HEK293 (cell line): ENCODE measurements around the gene APH1A.
A peak's percentile ranks its signal among the peaks of the same experiment; 100 is the strongest.

ENCODE experiments used
- BCL11B ChIP-seq: fragments of 450-650 bp; formaldehyde crosslinking; IDR thresholded peaks from 2 replicates; pipeline ENCODE4 v1.5.1; 2016; ENCODE audit warnings: low read depth, missing biosample characterization, missing genetic modification characterization
- FEZF1 ChIP-seq: fragments of 450-650 bp; formaldehyde crosslinking; IDR thresholded peaks from 2 replicates; pipeline ENCODE4 v1.5.1; 2016; ENCODE audit warnings: missing biosample characterization, missing genetic modification characterization
- SALL2 ChIP-seq: fragments of 450-650 bp; formaldehyde crosslinking; IDR thresholded peaks from 2 replicates; pipeline ENCODE4 v1.5.0; 2017; ENCODE audit warnings: missing biosample characterization, mild to moderate bottlenecking, missing genetic modification characterization, borderline replicate concordance
- SCRT1 ChIP-seq: fragments of 450-650 bp; formaldehyde crosslinking; IDR thresholded peaks from 2 replicates; pipeline ENCODE4 v1.5.1; 2016; ENCODE audit warnings: missing biosample characterization, missing genetic modification characterization, borderline replicate concordance
- SETDB1 ChIP-seq: IDR thresholded peaks from one replicate; pipeline ENCODE4 v1.6.1; 2017; ENCODE audit warnings: mild to moderate bottlenecking, low read length, moderate library complexity, mixed read lengths; ENCODE audit not compliant: insufficient read length
- SP7 ChIP-seq: fragments of 450-650 bp; formaldehyde crosslinking; IDR thresholded peaks from 2 replicates; pipeline ENCODE4 v1.5.1; 2016; ENCODE audit warnings: missing biosample characterization, missing genetic modification characterization
- TCF7L2 ChIP-seq: IDR thresholded peaks from 2 replicates; pipeline ENCODE4 v1.6.1; 2011; ENCODE audit warnings: low read depth, mild to moderate bottlenecking, inconsistent platforms, low read length, moderate library complexity, borderline replicate concordance
- ZBTB7A ChIP-seq: fragments of 450-650 bp; formaldehyde crosslinking; IDR thresholded peaks from 2 replicates; pipeline ENCODE4 v1.5.1; 2016; ENCODE audit warnings: low read depth, missing biosample characterization, missing genetic modification characterization
- ZFP37 ChIP-seq: fragments of 450-650 bp; formaldehyde crosslinking; IDR thresholded peaks from 2 replicates; pipeline ENCODE4 v1.5.1; 2016; ENCODE audit warnings: missing biosample characterization, missing genetic modification characterization
- ZIC2 ChIP-seq: fragments of 450-650 bp; formaldehyde crosslinking; IDR thresholded peaks from 2 replicates; pipeline ENCODE4 v1.5.1; 2016; ENCODE audit warnings: missing biosample characterization, missing genetic modification characterization
- ZNF112 ChIP-seq: fragments of 450-650 bp; formaldehyde crosslinking; IDR thresholded peaks from 2 replicates; pipeline ENCODE4 v1.5.0; 2017; ENCODE audit warnings: missing biosample characterization, missing genetic modification characterization
- ZNF133 ChIP-seq: fragments of 450-650 bp; formaldehyde crosslinking; IDR thresholded peaks from 2 replicates; pipeline ENCODE4 v1.5.1; 2016; ENCODE audit warnings: missing biosample characterization, missing genetic modification characterization
- ZNF146 ChIP-seq: fragments of 450-650 bp; formaldehyde crosslinking; IDR thresholded peaks from 2 replicates; pipeline ENCODE4 v1.5.1; 2016; ENCODE audit warnings: missing biosample characterization, missing genetic modification characterization
- ZNF174 ChIP-seq: fragments of 450-650 bp; formaldehyde crosslinking; IDR thresholded peaks from 2 replicates; pipeline ENCODE4 v1.5.0; 2017; ENCODE audit warnings: missing biosample characterization, mild to moderate bottlenecking, missing genetic modification characterization
- ZNF19 ChIP-seq: fragments of 450-650 bp; formaldehyde crosslinking; IDR thresholded peaks from 2 replicates; pipeline ENCODE4; 2016; ENCODE audit warnings: missing biosample characterization, missing genetic modification characterization, low read depth
- ZNF202 ChIP-seq: fragments of 450-650 bp; formaldehyde crosslinking; IDR thresholded peaks from 2 replicates; pipeline ENCODE4 v1.5.1; 2016; ENCODE audit warnings: missing biosample characterization, missing genetic modification characterization, borderline replicate concordance
- ZNF211 ChIP-seq: fragments of 450-650 bp; formaldehyde crosslinking; IDR thresholded peaks from 2 replicates; pipeline ENCODE4 v1.5.1; 2016; ENCODE audit warnings: low read depth, missing biosample characterization, missing genetic modification characterization
- ZNF23 ChIP-seq: fragments of 450-650 bp; formaldehyde crosslinking; IDR thresholded peaks from 2 replicates; pipeline ENCODE4 v1.5.1; 2016; ENCODE audit warnings: missing biosample characterization, missing genetic modification characterization, borderline replicate concordance
- ZNF26 ChIP-seq: fragments of 450-650 bp; formaldehyde crosslinking; IDR thresholded peaks from 2 replicates; pipeline ENCODE4 v1.5.1; 2016; ENCODE audit warnings: missing biosample characterization, missing genetic modification characterization
- ZNF394 ChIP-seq: fragments of 450-650 bp; formaldehyde crosslinking; IDR thresholded peaks from 2 replicates; pipeline ENCODE4 v1.5.1; 2016; ENCODE audit warnings: missing biosample characterization, missing genetic modification characterization, mild to moderate bottlenecking, moderate library complexity, borderline replicate concordance
- ZNF416 ChIP-seq: fragments of 450-650 bp; formaldehyde crosslinking; IDR thresholded peaks from 2 replicates; pipeline ENCODE4 v1.5.1; 2016; ENCODE audit warnings: missing biosample characterization, missing genetic modification characterization
- ZNF426 ChIP-seq: fragments of 450-650 bp; formaldehyde crosslinking; IDR thresholded peaks from 2 replicates; pipeline ENCODE4 v1.5.1; 2017; ENCODE audit warnings: missing biosample characterization, missing genetic modification characterization, mild to moderate bottlenecking, inconsistent platforms, moderate library complexity
- ZNF433 ChIP-seq: fragments of 450-650 bp; formaldehyde crosslinking; IDR thresholded peaks from 2 replicates; pipeline ENCODE4 v1.5.1; 2016; ENCODE audit warnings: missing biosample characterization, missing genetic modification characterization, low read depth
- ZNF48 ChIP-seq: fragments of 450-650 bp; formaldehyde crosslinking; IDR thresholded peaks from 2 replicates; pipeline ENCODE4 v1.5.1; 2016; ENCODE audit warnings: missing biosample characterization, missing genetic modification characterization
- ZNF501 ChIP-seq: fragments of 450-650 bp; formaldehyde crosslinking; IDR thresholded peaks from 2 replicates; pipeline ENCODE4 v1.5.1; 2016; ENCODE audit warnings: missing biosample characterization, missing genetic modification characterization
- ZNF571 ChIP-seq: fragments of 450-650 bp; formaldehyde crosslinking; IDR thresholded peaks from 2 replicates; pipeline ENCODE4 v1.5.0; 2017; ENCODE audit warnings: missing biosample characterization, missing genetic modification characterization
- ZNF580 ChIP-seq: fragments of 450-650 bp; formaldehyde crosslinking; IDR thresholded peaks from 2 replicates; pipeline ENCODE4 v1.5.1; 2016; ENCODE audit warnings: missing biosample characterization, missing genetic modification characterization
- ZNF596 ChIP-seq: fragments of 450-650 bp; IDR thresholded peaks from 2 replicates; pipeline ENCODE4 v1.5.0; 2018; ENCODE audit warnings: missing biosample characterization, mild to moderate bottlenecking, missing genetic modification characterization, moderate library complexity
- ZNF747 ChIP-seq: fragments of 450-650 bp; formaldehyde crosslinking; IDR thresholded peaks from 2 replicates; pipeline ENCODE4 v1.5.1; 2016; ENCODE audit warnings: missing biosample characterization, missing genetic modification characterization
- ZNF791 ChIP-seq: fragments of 450-650 bp; formaldehyde crosslinking; IDR thresholded peaks from 2 replicates; pipeline ENCODE4 v1.5.1; 2016; ENCODE audit warnings: missing biosample characterization, missing genetic modification characterization
- ZNF792 ChIP-seq: fragments of 450-650 bp; formaldehyde crosslinking; IDR thresholded peaks from 2 replicates; pipeline ENCODE4 v1.5.1; 2016; ENCODE audit warnings: missing biosample characterization, missing genetic modification characterization
- ZSCAN16 ChIP-seq: fragments of 450-650 bp; formaldehyde crosslinking; IDR thresholded peaks from 2 replicates; pipeline ENCODE4 v1.5.1; 2016; ENCODE audit warnings: missing biosample characterization, missing genetic modification characterization
- TF ChIP-seq, protein P1 (sequence below): fragments of 450-650 bp; formaldehyde crosslinking; IDR thresholded peaks from 2 replicates; pipeline ENCODE4 v1.5.1; 2016; ENCODE audit warnings: missing biosample characterization, missing genetic modification characterization, borderline replicate concordance
- TF ChIP-seq, protein P2 (sequence below): fragments of 450-650 bp; formaldehyde crosslinking; IDR thresholded peaks from 2 replicates; pipeline ENCODE4 v1.5.1; 2016; ENCODE audit warnings: missing biosample characterization, missing genetic modification characterization
- TF ChIP-seq, protein P3 (sequence below): sonication (generic); formaldehyde crosslinking; IDR thresholded peaks from 2 replicates; pipeline ENCODE4 v1.8.1; 2022; ENCODE audit warnings: mild to moderate bottlenecking, moderate library complexity, missing genetic modification reagents

The APH1A gene

DNA sequence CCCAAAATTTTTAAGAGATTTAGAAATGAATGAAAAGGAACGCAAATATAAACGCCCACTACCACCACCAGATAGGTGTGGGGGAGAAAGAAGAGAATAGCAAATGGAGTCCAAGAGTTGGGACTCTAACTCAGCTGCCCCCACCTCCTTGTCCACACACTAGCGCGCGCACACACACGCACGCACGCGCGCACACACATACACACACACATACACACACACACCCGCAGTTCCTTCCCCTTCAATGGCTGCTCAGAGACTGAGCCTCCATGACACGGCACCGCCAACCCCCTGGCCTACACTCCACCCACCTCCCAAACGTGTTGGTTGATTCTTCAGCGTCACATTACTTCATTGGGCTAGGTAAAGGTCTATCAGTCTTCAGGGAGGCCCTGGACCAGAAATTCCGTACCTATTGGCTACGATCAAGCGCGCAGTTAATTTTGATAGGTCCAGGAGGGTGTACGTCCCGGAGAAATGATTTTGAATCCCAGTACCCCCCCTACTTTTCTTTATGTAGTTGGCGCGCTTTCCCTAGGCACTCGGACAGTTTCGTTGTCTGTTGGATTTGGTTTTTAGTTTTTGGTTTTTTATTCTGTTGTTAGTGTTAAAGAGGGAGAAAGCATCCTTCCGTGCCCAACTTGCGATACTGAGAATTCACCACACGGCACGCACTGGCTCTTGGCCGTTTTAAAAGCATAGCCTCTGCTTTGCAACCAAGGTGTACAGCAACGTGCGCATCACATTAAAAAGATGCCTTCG, 32.8 kb downstream of the APH1A start, which contains the start of gene ANP32E (continued):
- TF ChIP-seq ZNF792 (tag by site-specific recombination) (no peak), ZNF26 (tag by site-specific recombination) (no peak), ZNF146 (tag by site-specific recombination) (0 out of 2 replicates have a peak, but pooled peaks have one; percentile 16), ZNF48 (tag by site-specific recombination) (no peak), ZBTB7A (tag by site-specific recombination) (peak; percentile 94), ZNF133 (tag by site-specific recombination) (no peak), ZNF211 (tag by site-specific recombination) (no peak), ZNF791 (tag by site-specific recombination) (no peak), ZFP37 (tag by site-specific recombination) (peak; percentile 98), ZNF747 (tag by site-specific recombination) (no peak), ZNF19 (tag by site-specific recombination) (no peak), ZSCAN16 (tag by site-specific recombination) (no peak), ZIC2 (tag by site-specific recombination) (peak; percentile 24; the same call in 1 of the 2 replicates), ZNF596 (tag by site-specific recombination) (no peak), ZNF394 (tag by site-specific recombination) (peak; percentile 81; the same call in 1 of the 2 replicates), SP7 (peak; percentile 95), SCRT1 (no peak), ZNF433 (tag by site-specific recombination) (no peak), ZNF112 (no peak), FEZF1 (no peak), ZNF23 (tag by site-specific recombination) (no peak), ZNF580 (tag by site-specific recombination) (peak; percentile 87), SETDB1 (no peak), ZNF416 (tag by site-specific recombination) (no peak), ZNF501 (tag by site-specific recombination) (peak; percentile 99), ZNF202 (tag by site-specific recombination) (no peak), ZNF571 (tag by site-specific recombination) (no peak), ZNF174 (no peak), ZNF426 (tag by site-specific recombination) (no peak), SALL2 (tag by site-specific recombination) (no peak; the same call in 1 of the 2 replicates), BCL11B (tag by site-specific recombination) (0 out of 2 replicates have a peak, but pooled peaks have one; percentile 35), TCF7L2 (no peak)
- TF ChIP-seq, protein P1, sequence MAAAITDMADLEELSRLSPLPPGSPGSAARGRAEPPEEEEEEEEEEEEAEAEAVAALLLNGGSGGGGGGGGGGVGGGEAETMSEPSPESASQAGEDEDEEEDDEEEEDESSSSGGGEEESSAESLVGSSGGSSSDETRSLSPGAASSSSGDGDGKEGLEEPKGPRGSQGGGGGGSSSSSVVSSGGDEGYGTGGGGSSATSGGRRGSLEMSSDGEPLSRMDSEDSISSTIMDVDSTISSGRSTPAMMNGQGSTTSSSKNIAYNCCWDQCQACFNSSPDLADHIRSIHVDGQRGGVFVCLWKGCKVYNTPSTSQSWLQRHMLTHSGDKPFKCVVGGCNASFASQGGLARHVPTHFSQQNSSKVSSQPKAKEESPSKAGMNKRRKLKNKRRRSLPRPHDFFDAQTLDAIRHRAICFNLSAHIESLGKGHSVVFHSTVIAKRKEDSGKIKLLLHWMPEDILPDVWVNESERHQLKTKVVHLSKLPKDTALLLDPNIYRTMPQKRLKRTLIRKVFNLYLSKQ = no peak
- TF ChIP-seq, protein P2, sequence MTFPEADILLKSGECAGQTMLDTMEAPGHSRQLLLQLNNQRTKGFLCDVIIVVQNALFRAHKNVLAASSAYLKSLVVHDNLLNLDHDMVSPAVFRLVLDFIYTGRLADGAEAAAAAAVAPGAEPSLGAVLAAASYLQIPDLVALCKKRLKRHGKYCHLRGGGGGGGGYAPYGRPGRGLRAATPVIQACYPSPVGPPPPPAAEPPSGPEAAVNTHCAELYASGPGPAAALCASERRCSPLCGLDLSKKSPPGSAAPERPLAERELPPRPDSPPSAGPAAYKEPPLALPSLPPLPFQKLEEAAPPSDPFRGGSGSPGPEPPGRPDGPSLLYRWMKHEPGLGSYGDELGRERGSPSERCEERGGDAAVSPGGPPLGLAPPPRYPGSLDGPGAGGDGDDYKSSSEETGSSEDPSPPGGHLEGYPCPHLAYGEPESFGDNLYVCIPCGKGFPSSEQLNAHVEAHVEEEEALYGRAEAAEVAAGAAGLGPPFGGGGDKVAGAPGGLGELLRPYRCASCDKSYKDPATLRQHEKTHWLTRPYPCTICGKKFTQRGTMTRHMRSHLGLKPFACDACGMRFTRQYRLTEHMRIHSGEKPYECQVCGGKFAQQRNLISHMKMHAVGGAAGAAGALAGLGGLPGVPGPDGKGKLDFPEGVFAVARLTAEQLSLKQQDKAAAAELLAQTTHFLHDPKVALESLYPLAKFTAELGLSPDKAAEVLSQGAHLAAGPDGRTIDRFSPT (tag by site-specific recombination) = peak; percentile 50; the same call in 1 of the 2 replicates
- TF ChIP-seq, protein P3, sequence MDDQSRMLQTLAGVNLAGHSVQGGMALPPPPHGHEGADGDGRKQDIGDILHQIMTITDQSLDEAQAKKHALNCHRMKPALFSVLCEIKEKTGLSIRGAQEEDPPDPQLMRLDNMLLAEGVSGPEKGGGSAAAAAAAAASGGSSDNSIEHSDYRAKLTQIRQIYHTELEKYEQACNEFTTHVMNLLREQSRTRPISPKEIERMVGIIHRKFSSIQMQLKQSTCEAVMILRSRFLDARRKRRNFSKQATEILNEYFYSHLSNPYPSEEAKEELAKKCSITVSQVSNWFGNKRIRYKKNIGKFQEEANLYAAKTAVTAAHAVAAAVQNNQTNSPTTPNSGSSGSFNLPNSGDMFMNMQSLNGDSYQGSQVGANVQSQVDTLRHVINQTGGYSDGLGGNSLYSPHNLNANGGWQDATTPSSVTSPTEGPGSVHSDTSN = peak; percentile 83
